T-helper 2 cell (primary cell): ENCODE measurements around the gene AKR1A1.
"Not testable (repeated sequence)": the region's sequence is repeated elsewhere in the genome, so short reads cannot be mapped to it uniquely, and the experiment has no call there.

Experiments used
- DNase-seq, 5 experiments: peaks; one replicate each; pipeline versions ENCODE4 v3.0.0 to v3.0.0-alpha.2; 2012 to 2022

AKR1A1 gene

GRCh38 chr1:45523975-45524374 is 26.7 kb upstream of the AKR1A1 start:
- DNase-seq, result not testable (repeated sequence)

- no peak for DNase-seq
Observed at GRCh38 chr1:45526135-45526644, 24.4 kb upstream of the AKR1A1 start.

- no peak for DNase-seq
Observed at GRCh38 chr1:45530632-45531135, 19.9 kb upstream of the AKR1A1 start.

GRCh38 chr1:45531873-45532272 is 18.8 kb upstream of the AKR1A1 start:
- DNase-seq, result no peak

GRCh38 chr1:45535988-45536766 is 14.4 kb upstream of the AKR1A1 start:
- peak in 1 of 5 experiments; percentile 72 for DNase-seq

GRCh38 chr1:45536886-45537285 is 13.7 kb upstream of the AKR1A1 start:
- DNase-seq, result no peak

GRCh38 chr1:45541193-45541592 is 9.4 kb upstream of the AKR1A1 start:
- no peak for DNase-seq

- no peak for DNase-seq
Observed at GRCh38 chr1:45542591-45542990, 8.0 kb upstream of the AKR1A1 start.

GRCh38 chr1:45543581-45544417 is 6.8 kb upstream of the AKR1A1 start:
- DNase-seq, result peak; percentile 44 to 91 (median 71)

GRCh38 chr1:45544530-45544929 is 6.1 kb upstream of the AKR1A1 start:
- no peak for DNase-seq

GRCh38 chr1:45545019-45545493 is 5.6 kb upstream of the AKR1A1 start:
- DNase-seq, result peak in 1 of 5 experiments; percentile 39

GRCh38 chr1:45545553-45546310 is 4.9 kb upstream of the AKR1A1 start:
- no peak for DNase-seq

- DNase-seq, result no peak
Observed at GRCh38 chr1:45551684-45552083, 1.1 kb downstream of the AKR1A1 start.

- DNase-seq, result peak in 1 of 5 experiments; percentile 24
Observed at GRCh38 chr1:45552331-45552730, 1.7 kb downstream of the AKR1A1 start.

GRCh38 chr1:45554198-45554597 is 3.6 kb downstream of the AKR1A1 start:
- DNase-seq, result no peak

GRCh38 chr1:45557422-45557944 is 6.9 kb downstream of the AKR1A1 start:
- DNase-seq, result no peak

- DNase-seq, result no peak
Observed at GRCh38 chr1:45563843-45564242, 13.2 kb downstream of the AKR1A1 start.

GRCh38 chr1:45566722-45567121 is 16.1 kb downstream of the AKR1A1 start:
- DNase-seq, result no peak

GRCh38 chr1:45567911-45568310 is 17.3 kb downstream of the AKR1A1 start:
- DNase-seq, result no peak

- DNase-seq, result no peak
Observed at GRCh38 chr1:45568421-45568820, 17.8 kb downstream of the AKR1A1 start.

- DNase-seq, result no peak
Observed at GRCh38 chr1:45569571-45569961, 18.9 kb downstream of the AKR1A1 start.

- DNase-seq, result peak; percentile 21 to 70 (median 52)
Observed at GRCh38 chr1:45569962-45570581, 19.4 kb downstream of the AKR1A1 start.
